GM21737 (cell line): ENCODE data around the gene JPH4.
A peak's percentile ranks its signal among the peaks of the same experiment; 100 is the strongest.

Experiments used
- ATAC-seq: cut with Tn5 transposase; IDR thresholded peaks from one replicate; pipeline ENCODE4 v1.9.1; 2021; ENCODE audit warnings: mild to moderate bottlenecking, moderate library complexity; ENCODE audit not compliant: unreplicated experiment

JPH4 gene

DNA sequence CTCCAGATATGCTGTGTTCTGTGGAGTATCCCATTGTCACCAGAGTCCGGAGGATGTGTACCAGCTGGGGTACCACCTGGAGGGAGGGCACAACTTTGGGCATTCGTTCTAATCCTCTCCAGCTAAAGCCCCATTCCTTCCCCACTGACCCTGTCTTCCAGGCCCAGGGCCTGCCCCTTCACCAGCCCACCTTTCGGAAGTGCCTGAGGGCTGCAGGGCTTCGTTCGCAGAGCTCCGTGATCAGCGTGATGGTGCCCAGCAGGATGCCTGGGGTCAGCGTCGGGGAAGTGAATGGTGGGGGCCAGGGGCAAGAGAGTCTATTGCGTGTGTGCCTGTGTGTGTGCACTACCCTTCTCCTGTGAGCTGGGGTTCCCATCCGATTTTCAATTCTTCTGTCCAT is 13.0 kb downstream of the JPH4 start:
- ATAC-seq: no peak

DNA sequence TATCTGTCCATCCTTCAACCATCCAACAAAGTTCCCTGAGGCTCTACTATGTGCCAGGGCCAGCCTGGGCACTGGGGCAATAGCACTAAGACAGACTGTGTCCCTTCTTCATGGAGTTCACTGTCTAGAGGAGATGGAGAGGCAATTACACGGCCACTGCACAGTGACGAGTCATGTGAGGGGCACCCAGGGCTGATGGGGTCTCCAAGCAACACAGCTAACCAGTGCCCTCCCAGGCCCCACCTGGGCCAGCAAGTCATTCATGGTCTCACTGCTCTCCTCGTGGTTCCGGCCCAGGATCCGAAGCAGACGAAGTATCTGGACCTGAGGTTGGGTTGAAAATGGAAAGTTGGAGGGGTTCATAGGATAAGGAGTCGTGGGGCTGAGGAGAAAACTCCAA is 13.7 kb downstream of the JPH4 start:
- ATAC-seq: no peak

DNA sequence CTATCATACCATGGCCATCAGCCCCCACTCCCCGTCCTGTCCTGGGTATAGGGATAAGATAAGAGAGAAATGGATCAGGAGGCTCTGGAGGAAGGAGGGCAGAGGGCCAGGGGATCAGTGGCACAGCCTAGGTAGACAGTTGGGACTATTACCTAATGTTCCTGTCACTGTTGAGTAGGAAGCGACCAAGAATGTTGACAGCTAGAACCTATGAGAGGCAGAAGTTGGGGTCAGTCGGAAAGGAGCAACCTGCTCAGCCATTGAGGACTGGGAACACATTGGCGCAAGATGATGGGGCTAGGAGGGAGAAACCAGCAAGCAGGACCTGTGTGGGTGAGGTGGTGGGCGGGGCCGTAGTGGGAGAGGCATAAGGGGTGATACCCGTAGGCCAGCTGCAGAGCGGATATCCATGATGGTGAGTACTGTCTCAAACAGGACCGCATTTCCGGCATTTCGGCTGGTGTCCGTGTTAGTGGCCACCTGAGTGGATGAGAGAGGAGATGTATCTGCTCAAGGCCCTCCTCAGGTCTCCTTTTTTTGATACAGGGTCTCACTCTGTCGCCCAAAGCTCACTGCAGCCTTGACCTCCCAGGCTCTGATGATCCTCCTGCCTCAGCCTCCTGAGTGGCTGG is 14.3 kb downstream of the JPH4 start:
- ATAC-seq: no peak

DNA sequence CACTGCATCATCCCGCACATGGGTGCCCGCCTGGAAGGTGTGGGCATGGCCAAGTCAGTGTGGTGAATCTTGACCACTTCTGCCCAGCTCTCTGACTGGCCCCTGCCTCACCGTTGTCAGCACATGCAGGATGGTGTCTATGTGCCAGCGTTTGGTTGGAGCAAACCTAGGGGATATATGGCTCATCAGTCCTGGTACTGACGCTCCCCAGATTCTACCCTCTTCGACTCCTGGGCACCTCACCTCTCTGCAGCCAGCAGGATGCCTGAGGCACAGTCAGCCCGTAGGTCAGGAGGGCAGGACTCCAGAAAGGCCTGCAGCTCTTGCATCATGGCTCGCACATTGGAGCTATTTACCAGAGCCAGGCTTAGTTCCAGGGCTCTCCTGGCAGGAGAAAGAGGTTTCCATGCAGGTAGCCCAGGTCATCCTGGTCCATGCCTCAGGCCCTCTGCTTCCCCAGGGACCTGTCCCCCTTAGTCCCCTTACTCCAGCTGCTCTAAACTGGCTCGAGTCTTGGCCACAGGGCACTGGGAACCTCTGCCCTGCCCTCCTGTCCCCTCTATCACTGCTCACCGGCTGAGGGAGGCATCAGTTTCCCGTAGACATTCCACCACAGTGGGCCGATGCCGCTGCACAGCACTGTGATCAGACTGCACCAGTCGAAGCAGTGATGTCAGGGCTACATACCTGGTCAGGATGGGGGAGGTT is 15.0 kb downstream of the JPH4 start:
- ATAC-seq: no peak

DNA sequence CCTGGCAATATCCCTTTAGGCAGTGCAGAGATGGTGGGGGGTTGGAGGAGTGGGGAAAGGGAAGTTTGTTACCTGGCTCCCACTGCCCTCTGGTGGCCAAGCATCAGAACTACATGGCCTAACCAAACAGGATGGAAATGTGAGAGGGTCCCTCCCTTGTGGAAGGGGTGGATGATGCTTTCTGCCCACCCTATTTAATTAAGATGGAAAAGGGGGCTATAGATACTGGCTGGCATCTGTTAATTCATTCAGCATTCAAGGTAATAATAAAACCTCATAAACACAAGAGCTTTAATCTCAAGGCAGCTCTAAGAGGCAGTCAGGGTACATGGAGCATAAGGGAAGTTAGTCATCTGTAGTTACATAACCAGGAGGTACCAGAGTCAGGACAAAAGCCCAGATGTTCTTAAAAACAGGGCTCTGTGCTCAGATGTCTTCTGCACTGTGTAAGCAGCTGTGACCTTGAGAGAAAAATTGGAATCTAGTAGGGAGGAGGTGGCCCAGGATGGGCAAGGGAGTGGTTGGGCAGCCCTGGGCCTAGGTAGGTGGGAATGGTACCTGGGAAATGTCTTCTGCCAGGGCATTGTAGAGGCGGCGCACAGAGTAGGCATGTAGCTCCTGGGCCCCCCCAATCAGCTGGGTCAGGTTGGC is 15.6 kb downstream of the JPH4 start:
- ATAC-seq: no peak

DNA sequence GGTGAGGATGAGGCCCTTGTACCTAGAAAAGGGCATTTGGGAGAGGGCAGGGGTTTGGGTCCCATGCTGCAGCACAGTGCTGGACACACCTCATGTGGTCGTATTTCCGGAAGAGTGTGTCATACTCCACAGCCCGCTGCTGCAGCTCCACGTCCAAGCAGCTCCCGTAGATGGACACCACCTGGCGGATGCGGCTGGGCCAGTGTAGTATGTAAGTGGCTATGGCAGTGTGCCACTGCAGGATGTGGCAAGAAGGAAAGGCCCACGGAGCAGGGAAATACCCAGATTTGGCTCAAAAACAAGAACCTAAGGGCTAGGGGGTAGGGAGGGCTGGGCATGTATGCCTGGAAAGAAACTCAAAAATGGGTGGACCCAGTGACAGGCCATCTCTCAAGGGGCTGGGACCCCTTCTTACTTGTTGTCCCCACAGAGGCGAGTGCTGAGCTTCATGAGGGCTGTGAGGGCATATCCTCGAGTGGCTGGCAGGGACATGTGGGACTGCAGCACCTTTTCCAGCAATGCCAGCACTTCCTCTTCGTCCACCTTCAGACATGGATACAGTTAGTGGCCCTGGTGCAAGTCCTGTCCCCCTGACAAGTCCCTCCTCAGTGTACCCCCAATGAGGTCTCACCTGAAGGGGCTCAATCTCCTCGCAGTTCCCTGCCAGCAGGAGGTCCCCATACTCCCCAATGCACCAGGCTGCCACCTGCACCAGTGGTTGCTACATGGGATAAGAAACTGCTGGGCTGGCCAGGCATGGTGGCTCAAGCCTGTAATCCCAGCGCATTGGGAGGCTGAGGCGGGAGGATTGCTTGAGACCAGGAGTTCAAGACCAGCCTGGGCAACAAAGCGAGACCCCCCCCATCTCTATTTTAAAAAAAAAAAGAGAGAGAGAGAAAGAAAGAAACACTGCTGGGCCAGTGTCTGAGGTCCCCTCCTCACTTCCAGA is 16.4 kb downstream of the JPH4 start:
- no peak for ATAC-seq

DNA sequence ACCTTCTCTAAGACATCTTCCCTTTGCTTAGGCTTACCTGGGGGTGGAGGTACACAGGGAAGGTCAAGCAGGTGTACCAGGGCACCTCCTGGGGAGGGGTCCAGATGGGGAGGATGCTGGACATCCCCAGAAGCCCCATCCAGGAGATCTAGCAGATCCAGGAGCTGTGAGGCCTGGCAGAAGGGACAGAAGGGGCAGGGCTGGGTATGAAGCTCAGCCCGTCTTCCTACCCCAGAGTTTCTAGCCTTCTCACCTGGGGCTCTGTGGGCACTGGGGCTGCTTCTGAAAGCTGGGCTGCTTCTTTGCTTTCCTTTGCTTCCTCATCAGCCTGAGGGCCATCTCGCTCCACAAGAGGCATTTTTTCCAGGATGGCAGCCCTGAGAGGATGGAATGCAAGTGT is 17.3 kb downstream of the JPH4 start:
- no peak for ATAC-seq

DNA sequence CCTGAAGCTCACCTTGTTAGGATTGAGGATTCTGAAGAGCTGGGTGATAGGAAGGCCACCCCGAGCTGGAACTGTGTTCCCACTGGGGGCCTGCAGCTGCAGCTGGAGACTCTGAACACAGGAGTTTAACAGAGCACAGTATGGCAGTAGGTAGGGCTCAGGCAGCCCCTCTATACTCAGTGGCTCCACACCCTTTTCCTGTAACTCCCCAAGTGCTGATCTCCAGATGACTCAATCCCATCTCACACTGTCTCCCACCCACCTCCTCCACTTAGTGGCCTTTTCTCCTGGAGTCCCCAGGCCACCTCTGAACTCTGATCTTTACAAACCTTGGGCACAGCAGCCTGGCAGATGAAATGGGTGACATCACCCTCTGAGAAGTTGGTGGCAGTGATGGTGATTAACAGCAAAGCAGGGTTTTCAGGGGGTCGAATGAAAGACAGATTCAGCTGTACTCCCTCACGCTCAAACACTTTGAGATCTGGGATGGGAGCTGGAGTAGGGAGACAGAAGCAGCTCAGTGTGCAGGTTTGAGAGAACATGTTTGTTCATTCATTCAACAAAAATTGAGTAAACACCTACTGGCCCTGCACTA is 18.6 kb downstream of the JPH4 start:
- no peak for ATAC-seq

DNA sequence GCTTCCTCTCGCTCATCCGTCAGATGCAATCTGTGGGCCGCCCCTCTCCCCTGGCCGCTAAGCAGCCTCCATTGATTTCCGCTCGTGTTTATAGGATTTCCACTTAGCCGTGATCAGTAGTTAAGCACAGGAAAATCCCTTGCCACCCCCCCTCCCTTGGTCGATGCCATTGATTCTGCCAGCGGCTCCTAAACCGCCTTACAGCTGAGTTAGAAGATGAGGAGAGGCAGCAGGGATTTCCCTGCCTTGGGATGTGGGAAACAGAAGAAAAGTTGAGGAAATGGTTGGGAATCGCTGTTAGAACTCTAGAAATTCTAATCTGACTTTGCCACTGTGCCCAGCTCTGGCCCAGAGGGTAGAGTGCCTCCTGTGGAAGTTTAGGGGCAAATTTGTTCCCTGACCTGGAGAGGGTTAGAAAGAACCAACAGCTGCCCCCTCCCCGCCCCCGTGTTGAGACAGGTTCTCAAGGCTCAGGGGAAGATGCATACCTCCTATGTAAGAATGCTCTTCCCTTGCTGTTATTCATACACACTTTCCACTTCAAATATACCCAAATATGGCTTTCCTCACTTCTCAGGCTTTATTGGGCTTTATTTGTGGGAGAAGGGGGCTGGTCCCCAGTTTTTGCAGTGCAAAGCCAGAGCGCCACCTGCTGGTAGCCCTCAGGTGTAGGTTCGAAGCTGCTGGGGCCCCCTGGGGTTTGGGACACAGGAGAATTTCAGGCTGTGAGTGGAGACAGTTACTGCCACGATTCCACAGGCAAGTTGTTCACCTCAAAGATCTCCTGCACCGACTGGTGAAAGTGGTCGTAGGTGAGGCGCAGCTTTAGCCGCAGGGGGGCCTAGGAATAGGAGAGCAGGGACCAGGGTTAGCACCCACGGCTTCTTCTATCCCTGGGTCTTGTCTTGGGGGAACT is 19.3 kb downstream of the JPH4 start:
- ATAC-seq: no peak

DNA sequence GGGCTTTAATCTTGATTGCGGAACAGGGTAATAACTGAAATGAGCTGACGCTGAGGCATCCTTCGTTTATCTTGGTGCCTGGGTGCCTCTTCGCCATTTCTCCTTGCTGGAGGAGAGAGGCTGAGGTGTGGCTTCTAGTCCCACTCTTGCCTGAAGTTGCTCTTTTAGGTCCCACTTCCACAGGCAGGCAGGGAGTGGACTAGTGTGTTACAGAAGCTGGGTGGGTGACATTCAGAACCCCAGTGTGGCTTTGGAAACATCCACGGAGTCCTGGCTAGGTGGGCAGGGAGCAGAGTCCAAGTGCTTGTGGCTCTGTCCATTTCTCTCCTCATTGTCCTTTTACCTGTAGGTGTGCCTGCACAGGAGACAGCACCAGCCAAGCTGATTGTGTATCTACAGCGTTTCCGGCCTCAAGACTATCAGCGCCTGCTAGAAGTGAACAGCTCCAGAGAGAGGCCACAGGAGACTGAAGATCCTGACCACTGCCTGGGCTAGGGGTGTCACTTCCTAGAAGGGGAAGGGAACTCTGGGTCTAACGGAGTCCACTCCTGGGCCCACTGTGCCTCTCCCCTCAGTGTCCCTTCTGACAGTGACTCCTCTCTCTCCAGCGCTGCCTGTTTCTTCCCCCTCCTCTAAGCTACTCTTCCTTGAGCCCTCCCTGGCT is 20.1 kb downstream of the JPH4 start:
- no peak for ATAC-seq

DNA sequence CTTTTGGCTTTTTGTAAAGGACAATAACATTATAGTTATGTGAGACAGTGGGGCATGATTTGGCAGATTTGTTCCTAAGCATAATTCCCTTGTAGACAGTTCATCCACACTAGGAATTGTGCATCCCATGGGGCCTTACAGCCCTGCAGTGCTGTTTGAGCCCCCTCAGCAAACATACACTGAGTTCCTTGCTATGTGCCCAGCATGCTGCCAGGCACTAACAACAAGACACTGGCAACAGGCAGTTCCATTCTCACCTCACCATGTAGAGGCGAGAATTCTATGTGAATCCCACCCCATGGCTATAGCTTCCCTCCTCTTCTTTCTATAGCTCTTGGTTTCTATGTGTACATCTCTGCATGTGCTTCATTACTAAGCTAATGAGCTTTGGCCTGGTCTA is 20.6 kb downstream of the JPH4 start:
- ATAC-seq: no peak

DNA sequence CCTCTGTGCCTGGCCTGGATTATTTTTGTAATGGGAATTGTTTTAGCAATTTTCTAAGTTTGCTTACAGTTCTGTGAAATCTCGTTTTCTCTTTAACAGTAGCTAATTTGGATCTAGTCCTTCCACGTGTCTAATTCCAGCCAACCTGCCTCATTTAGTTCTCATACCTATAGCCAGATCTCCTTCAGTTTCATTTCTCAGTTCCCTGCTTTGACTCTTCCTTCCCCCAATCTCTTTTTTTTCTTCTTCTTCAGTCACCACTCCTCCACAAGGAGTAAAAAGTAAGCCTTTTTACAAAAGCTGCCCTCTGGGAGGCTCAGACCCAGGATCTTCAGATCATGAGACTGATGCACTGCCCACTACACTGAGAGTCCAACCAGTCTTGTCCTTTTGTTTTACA is 21.1 kb downstream of the JPH4 start:
- no peak for ATAC-seq

DNA sequence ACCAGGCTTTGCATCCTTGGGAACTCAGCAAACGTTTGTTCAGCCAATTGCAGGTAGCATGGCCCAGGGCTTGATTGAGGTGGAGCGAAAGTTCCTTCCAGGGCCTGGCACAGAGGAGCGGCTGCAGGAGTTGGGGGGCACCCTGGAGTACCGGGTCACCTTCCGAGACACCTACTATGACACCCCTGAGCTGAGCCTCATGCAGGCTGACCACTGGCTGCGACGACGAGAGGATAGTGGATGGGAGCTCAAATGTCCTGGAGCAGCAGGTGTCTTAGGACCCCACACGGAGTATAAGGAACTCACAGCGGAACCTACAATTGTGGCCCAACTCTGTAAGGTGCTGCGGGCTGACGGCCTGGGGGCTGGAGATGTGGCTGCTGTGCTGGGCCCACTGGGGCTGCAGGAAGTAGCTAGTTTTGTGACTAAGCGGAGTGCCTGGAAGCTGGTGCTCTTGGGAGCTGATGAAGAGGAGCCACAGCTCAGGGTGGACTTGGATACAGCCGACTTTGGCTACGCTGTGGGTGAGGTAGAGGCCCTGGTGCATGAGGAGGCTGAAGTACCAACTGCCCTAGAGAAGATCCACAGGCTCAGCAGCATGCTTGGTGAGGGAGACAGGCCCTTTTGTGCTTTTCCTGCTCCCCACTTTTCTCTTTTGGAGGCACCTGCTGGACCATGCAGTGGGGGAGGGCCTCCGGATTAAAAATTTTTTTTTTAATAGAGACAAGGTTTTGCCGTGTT is 21.7 kb downstream of the JPH4 start:
- no peak for ATAC-seq

DNA sequence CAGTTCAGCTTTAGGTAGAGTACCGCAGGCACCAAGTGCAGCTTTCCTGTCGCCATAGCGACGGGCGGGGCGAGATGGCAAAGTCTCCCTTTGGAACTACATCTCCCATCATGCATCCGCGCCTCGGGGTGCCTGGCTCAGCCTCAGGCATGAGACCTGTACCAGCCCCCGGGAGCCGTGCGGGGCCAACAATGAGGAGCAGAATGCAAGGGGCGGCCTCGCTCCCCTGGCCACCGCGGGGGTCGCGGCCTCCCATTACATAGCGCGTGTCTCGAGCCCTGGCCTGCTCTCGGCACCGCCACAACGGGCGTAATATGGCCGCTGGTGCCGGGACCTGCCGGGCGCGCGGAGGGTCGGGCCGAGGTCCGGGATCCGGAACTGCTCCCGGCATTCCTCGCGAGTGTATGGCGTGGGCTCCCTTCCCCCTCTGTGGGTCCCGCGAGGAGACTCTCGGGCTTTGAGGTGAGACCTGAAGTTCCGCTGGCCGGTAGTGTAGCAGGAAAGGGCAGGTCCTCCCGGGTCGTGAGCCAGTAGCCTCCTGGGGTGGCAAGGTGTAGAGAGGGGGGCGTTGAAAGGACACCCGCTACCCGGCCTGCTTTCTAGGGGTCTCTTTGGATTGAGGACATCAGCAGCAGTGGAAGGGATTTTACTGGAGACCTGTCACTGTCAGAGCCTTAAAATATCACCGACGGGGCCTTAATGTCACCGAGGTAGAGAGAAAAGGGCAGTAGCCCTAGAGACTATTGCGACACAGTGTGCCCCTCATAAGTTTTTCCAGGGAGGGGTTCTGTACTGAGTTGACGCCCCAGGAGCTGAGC is 22.5 kb downstream of the JPH4 start, which contains the start of gene THTPA:
Gene THTPA, plus strand, starts transcription at position 390 of the 818 bp plus-strand sequence. CDS start 487 bp downstream, outside the sequence.
- peak; percentile 81 for ATAC-seq

DNA sequence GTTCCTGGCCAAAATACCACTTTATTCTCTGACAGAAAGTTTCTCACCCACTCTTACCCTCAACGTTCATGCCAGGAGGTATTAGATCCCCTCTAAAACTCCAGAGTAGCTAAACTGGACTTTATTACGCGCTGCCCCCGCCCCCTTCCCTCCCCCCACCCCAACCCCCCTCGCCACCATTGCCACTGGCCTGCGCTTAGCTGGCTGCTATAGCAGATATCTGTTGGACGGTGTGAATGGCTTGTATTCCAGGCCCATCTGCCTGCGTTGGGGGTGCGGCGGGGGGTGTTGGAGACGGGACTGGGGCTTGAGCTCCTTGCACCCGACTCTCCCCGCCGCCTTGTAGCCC is 23.1 kb downstream of the JPH4 start:
- ATAC-seq: no peak

DNA sequence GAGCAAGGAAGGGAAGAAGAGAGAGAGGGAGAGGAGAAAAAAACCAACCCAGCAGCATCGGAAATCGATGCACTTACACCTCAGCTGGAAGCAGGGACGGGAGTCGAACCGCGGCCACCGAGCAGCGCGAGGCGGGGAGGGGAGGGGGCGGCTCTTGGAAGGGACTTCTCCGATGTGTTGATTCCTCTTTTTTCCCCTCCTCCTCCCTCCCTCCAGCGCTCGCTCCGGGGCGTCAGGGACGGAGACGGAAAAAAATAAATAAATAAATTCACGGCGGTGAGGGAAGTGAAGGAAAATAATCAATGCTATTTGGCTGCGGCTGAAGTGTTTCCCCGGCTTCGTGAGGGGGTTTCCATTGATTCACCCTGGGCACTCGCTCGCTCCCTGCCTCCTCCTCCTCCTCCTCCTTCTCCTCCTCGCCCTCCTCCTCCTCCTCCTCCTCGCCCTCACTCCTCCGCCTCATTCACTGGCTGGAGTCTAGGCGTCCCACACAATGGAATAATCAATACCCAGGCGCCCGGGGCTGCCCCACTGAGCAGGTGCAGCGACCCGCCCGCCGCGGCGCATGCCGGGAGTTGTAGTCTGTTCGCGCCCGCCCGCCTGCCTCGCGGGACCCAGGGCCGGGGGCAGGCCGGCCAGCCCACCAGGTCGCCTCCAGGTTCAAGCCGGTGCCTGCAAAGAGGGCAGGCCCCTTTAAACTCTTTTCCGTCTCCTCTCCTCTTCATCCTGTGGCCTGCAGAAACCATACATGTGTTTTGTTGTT is 27.1 kb downstream of the JPH4 start, which contains the start of gene ZFHX2:
Gene ZFHX2, minus strand, starts transcription at position 500 of the 763 bp plus-strand sequence. CDS start 16,440 bp downstream, outside the sequence.
- ATAC-seq: peak; percentile 50

DNA sequence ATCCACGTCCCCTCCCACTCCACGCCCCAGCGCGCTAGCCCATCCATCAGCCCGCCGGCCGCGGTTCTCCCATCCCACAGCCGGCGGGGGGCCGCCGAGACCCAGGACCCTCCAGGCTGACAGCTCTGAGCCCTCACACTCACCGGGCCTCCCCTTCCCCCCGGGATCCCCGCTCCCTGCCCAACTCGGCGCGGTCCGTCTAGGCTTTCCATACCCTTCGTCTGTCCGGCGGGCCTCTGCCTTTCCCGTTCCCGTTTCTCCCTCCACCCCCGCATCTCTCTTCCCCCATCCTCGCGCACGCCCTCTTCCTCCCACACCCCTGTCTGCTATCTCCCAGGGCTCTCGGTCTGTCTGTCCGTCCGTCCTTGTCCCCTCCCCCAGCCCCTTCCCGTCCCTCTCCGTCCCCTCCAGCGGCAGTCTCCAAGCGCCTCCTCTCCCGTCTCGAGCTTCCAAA is 27.8 kb downstream of the JPH4 start:
- ATAC-seq: no peak
